GM10266 (cell line): ENCODE results near the gene NCK2.
"Not testable (repeated sequence)": the region's sequence is repeated elsewhere in the genome, so short reads cannot be mapped to it uniquely, and the experiment has no call there.

Experiments used
- DNase-seq: peaks from one replicate; pipeline ENCODE4 v3.0.0; 2012; ENCODE audit errors: extremely low spot score
- CTCF ChIP-seq: IDR thresholded peaks from 2 replicates; pipeline ENCODE4 v1.5.1; 2012; ENCODE audit warnings: mild to moderate bottlenecking, low read depth; ENCODE audit not compliant: control insufficient read depth, insufficient read depth; ENCODE audit errors: missing control alignments

Gene NCK2

GRCh38 chr2:105768961-105769452 is 24.3 kb downstream of the NCK2 start:
- no peak for TF ChIP-seq CTCF
- DNase-seq, result no peak

DNA sequence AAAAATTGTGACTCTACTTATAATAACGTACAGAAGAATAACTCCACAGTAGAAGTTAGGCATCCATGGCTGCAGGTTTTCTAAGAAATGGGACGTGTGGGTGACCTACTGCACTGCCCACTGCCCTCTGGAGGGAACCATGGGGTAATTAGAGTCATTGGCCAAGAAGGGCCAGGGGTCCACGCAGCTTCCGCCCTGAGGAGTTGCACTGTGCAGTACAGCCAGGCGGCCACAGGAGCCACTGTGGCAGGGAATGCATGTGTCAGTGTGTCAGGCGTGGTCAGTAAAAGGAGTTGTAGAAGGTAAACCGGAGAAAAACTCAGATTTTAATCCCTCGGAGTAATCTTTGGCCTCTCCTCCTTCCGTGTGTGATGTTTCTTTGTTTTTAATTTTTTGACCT is 24.8 kb downstream of the NCK2 start:
- TF ChIP-seq CTCF, result no peak
- no peak for DNase-seq

DNA sequence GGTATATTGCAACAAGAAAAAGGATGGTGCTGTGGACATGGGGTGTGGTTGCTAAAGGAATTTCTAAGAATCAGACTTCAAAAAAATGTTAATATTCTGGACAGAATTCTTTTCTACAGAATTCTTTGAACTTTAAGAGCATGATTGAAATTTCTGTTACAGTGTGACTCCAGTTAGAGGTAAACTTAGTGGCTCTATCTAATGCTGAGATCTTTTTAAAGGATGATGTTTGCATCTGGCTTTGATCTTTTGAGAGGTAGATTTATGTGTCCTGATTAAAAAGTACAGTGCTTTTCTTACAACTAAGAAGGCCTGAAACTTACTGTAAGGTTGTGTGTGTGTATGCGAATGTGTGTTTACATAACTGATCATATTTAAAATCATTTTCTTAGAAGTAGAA is 25.4 kb downstream of the NCK2 start:
- TF ChIP-seq CTCF, result no peak
- no peak for DNase-seq

DNA sequence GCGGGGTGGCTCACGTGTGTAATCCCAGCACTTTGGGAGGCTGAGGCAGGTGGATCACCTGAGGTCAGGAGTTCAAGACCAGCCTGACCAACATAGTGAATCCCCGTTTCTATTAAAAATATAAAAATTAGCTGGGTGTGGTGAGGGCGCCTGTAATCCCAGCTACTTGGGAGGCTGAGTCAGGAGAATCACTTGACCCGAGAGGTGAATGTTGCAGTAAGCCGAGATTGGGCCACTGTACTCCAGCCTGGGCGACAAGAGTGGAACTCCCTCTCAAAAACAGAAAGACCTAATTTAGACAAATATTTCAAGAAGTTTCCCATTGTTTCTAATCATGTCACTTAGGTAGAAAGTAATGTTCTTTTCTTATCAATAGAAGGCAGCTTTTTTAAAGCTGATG is 26.6 kb downstream of the NCK2 start:
- not testable (repeated sequence) for DNase-seq

DNA sequence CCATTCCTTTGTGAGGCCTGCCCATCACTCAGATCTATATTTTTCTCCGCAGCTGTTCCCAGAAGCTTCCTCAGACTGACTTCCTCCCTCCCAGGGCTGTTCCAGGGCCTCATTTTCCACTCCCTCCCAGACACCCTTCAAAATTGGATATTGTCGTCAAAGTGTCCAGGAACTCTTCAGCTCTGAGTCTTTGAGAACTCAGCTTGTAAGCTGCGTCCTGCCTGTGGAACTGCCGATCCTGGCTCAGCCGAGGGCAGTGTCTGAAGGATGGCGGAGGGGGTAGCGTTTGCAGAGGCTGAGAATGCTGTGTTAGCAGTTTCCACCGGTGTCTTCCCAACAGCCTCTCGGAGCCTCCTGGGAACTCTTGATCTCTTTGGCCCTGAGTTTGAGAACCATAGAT is 27.1 kb downstream of the NCK2 start:
- no peak for TF ChIP-seq CTCF
- DNase-seq, result no peak

DNA sequence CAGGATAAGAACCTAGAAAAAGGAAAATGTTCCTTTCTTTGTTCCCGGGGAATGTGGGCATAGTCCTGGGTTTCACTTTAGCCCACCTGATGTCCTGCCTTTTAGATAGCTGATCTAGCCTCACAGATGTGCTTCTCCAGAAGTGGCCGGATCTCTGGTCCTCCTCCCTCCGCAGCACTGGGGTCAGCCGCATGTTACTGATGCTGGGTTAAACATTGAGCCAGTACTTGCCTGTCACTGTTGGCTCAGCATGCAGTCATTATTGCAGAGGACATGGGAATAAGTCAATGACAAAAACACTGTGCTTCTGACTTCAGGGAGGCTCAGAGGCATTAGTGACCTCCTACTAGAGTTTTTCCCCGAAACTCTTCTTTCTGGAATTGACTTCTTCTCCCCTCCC is 27.6 kb downstream of the NCK2 start:
- no peak for DNase-seq

DNA sequence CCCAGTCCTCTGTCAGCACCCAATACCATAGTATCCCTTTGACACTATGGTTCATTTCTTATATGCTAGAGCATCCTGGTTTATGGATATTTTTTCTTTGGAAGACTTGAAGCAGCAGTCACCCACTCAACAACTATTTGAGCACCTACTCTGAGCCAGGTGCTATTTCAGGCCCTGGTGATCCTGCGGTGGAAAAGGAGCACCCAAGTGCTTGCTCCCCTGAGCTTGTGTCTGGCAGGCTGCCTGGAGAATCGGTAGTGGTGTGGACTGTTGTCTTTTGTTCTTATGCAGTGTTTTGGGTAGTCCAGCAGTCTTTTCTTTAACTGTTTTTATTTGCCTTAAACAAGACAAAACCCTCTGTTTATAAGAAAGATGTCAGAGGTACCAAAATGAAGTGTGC is 28.9 kb downstream of the NCK2 start:
- DNase-seq, result no peak
- TF ChIP-seq CTCF, result no peak

More for the DNA sequence above, 27.6 kb downstream of the NCK2 start:
- no peak for TF ChIP-seq CTCF

DNA sequence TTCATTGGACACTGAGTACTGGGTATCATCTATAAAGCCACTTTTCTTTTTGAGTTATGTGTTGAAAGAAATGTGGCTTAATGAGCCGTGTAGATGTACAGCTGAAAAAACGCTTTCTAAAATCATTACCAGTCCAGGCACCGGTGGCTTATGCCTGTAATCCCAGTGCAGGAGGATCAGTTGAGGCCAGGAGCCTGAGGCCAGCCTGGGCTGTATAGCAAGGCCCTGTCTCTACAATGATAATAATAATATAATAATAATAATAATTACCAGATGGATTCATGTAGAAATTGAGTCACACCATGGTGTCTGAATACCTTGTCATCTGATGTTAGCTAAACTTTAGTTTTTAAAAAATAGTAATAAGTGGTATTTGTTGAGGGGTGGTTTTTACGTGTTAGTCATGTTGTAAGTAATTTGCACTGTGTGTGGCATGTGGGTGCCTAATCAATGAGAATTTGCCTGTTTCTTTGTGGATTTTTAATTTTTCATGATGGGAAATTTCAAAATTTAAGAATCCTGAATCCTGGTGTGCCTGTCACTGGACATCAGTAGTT is 30.1 kb downstream of the NCK2 start:
- DNase-seq, result no peak
- no peak for TF ChIP-seq CTCF
